Eye (tissue), 1 donor: ENCODE measurements around the gene ABCC3.

Source experiments
- DNase-seq: peaks from one replicate; pipeline ENCODE4 v3.0.0-alpha.2; 2015

Gene ABCC3

DNA sequence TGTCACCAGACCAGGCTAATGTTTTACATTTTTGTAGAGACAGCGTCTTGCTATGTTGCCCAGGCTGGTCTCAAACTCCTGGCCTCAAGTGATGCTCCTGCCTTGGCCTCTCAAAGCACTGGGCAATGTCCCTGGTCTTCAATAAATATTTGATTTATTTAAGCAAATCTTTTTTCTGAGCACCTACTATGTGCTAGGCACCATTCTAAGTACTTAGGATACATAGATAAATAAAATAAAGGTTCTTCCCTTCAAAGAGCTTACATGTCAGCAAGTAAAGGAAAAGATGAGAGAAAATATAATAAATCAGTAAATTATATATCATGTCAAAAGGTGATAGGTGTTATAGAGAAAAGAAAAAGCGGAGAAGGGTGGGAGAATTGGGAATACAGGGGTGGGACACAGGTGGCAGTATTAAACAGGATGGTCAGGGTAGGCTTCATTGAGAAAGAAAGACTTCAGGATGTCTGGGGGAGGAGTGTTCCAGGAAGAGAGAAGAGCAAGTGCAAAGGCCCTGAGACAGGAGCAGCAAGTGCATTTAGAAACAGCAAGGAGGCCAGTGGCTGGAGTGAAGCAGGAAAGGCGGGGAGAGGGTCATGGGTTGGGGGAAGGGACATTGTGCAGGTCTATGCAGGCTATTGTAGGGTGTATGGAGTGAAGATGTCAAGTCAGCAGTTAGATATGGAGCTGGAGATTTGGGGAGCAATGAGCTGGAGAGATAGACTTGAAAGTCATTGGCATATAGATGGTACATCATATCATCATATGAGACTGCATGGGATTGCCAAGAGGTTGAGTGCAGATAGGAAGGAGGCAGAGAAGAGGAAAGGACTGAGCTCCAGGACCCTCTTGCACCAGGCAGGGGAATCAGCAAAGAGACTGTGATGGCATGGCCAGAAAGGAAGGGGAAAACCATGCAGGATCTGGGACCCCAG lies 11.3 kb downstream of the ABCC3 start:
- DNase-seq: no peak

DNA sequence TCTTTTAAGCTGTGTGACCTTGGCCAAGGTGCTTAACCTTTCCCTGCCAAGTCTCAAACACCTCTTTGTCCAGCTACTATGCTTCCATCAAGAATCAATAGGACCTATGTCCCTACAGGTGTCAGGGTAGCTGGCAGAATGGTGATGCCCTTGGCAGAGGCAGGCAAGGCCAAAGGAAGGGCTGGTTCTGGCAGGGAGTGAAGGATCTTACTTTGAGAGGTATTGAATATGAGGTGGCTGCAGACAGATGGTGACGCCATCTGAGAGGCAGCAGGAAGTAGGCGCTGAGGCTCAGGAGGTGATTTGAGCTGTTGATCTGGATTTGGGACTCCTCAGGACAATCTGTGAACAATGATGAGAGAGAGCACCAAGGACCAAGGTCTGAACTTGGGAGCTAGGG lies 12.5 kb downstream of the ABCC3 start:
- DNase-seq: no peak

DNA sequence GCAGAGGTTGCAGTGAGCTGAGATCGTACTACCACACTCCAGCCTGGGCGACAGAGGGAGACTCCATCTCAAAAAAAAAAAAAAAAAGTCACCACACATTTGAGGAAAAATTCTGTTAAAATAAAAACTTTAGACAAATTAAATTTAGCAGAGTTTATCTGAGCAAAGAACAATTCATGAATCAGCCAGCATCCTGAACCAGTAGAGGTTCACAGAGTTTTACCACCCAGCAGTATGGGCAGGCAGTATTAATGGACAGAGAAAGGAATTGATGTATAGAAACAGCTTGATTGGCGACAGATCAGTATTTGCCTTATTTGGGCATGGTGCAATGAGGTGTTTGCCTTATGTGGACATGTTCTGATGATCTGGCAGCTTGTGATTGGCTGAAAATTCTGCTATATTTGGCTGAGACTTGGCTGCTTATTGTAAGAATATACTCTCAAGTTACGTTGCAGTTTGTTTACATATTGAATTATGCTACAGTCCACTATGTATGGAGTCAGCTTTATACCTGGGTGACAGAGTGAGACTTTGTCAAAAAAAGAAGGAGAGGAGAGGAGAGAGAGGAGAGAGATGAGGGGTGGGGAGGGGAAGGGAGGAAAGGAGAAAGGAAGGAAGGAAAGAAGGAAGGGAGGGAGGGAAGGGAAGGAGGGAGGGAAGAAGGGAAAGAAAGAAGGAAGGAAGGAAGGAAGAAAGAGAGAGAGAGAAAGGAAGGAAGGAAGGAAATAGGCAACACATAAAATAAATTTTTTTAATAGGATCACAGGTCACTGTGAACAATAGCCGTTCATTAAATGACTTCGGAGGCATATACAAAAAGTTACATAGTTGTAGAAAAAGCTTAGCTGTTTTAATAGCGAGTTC lies 14.6 kb downstream of the ABCC3 start:
- DNase-seq: no peak

DNA sequence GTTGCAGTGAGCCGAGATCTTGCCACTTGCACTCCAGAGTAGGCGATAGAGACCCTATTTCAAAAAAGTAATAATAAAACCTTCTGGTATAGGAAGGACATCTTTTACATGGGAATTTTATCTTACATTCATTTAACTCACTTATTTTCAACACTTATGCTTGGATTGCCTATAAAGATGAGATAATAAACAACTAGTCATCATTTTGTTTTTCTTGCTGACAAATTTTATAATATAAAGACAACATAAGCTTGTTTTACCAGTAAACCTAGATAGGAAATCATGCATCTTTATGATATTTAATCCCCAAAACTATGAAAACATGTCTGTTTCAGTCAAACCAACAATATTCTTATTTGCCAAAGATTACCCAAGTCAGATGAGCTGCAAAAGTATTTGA lies 17.0 kb downstream of the ABCC3 start:
- no peak for DNase-seq

DNA sequence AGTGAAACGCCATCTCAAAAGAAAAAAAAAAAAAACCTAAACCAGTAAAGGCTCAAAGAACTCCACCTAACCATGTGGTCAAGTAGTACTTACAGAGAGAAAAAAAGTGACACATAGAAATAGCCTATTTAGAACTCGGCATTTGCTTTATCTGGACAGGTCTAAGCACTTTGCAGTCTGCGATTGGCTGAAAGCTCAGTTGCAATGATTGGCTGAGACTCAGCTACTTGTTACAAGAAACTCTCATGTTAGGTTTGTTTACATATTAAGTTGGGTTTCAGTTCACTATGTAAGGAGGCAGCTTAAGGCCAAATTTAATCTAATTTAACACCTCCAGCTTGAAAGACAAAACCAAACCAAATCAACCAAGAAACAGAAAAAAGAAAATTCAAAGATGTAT lies 19.1 kb downstream of the ABCC3 start:
- DNase-seq: no peak

DNA sequence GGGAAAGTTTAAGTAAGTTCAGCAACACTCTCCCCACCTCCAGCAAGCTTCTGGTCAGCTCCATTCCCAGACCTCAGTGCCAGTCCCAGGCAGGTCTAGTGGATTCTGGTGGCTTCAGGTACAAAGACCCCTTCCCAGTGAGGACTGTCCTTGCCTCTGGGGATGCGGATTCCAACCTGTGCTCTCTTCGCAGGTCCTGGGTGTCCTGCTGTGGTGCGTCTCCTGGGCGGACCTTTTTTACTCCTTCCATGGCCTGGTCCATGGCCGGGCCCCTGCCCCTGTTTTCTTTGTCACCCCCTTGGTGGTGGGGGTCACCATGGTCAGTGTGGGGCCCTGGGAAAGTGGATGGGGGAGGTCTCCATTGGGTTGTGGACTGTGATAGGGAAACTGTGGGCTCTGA lies 21.8 kb downstream of the ABCC3 start:
- no peak for DNase-seq

DNA sequence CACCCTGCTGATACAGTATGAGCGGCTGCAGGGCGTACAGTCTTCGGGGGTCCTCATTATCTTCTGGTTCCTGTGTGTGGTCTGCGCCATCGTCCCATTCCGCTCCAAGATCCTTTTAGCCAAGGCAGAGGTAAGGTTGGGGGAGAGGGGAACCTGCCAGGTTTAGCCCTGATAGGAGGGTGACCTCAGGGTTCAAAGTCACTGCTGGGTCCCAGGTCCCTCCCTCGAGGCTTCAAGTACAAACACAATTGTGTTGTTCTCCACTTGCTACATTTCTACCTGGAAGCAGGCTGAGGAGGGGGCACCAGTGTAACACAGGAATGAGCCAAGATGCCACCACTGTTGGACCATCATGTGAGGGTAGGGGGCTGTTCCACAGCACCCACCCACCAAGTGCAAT lies 22.4 kb downstream of the ABCC3 start:
- DNase-seq: no peak

DNA sequence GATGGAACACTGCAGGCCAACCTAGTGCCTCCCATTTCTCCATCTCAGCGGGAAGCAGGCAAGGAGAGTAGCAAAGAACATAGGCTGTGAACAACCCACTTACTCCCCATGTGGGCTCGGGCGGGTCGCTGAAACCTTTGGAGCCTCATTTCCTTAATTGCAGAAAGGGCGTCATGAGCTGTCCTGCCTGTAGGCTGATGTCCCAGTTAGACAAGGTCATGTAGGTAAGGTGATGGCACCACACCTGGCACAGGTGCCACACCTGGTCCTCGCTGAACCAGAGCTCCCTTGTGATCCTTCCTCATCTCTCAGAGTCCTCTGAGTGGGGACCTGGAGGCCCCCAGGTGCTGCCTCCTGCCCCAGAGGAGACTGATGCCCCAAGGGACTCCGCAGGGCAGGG lies 22.9 kb downstream of the ABCC3 start:
- DNase-seq: no peak

DNA sequence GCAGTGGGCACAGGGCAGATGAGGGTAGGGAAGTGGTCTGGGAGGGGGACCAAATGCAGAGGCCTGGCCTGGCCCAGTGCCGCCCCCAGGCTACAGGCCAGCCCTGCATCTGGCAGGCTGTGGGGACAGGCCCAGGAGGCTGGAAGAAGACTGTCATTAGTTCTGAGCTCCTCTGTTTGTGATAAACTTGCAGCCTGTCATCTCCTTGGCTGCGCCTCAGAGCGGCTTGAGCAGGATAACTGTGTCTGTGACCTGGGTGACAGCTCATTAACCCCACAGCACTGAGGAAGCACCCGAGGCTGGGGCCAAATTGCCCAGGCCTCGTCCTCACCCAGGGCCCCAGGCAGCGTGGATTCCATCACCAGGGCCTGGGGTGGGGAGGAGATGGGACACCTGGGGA lies 23.9 kb downstream of the ABCC3 start:
- DNase-seq: peak; percentile 41

DNA sequence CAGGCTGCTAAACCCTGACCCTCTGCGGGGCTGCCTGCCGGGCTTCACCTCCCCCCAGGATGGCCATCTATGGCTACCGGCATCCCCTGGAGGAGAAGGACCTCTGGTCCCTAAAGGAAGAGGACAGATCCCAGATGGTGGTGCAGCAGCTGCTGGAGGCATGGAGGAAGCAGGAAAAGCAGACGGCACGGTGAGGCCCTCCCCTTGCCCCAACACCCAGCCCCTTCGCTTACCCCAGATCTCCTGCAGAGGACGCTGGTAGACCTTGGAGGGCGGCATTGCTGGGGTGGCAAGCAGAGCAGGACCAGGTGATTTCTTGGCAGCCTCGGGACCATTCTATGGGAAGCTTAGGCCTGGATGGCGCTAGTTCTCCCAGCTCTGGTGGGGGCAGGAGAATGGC lies 24.5 kb downstream of the ABCC3 start:
- no peak for DNase-seq

DNA sequence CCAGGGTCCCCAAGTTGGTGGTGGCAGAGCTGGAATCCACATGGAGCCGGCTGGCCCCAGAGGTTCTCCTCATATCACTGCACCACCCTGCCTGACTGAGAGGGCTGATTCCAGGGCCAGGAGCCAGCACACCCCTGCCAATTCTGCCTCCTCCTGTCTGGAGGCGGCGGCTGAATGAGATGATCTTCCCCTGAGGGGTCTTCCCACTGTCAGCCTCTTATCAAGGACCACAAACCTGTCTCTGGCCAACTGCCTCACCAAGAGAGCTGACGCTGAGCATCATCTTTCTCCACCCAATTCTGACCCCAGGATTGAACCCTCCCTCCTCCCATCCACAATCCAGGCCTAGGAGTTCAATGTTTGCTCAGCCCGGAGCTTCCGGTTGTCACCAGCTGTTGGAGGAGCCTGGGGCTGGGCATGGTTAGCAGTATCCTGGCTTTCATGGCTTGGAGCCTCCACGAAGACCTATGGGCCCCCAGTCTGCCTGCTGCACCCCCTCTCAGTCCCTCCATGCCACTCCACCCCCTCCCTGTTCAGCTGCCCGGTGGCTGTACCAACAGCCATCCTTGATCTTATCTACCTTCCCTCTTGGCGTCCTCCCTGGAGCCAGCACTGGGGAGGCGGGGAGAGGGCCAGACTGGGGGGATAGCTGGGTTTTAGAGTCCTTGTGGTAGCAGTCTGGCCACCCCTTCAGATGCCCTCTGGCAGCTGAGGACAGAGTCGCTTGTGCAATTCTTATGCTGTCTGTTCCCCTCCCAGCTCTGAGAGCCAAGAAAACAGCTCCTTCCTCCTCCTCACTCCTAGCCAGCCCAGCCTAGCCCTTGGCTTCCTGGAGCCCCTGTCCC lies 25.6 kb downstream of the ABCC3 start:
- no peak for DNase-seq

DNA sequence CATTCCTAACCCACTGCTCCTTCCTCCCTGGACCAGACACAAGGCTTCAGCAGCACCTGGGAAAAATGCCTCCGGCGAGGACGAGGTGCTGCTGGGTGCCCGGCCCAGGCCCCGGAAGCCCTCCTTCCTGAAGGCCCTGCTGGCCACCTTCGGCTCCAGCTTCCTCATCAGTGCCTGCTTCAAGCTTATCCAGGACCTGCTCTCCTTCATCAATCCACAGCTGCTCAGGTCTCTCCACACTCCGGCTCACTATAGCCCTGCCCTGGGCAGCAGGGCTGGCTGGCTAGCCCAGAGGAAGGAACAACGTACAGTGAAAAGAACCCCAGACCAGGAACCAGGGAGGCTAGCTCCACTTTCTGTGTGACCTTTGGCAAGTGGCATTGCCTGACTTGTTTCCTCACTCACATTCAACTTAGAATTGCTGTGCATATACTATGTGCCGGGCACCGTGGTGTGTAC lies 26.2 kb downstream of the ABCC3 start:
- no peak for DNase-seq

DNA sequence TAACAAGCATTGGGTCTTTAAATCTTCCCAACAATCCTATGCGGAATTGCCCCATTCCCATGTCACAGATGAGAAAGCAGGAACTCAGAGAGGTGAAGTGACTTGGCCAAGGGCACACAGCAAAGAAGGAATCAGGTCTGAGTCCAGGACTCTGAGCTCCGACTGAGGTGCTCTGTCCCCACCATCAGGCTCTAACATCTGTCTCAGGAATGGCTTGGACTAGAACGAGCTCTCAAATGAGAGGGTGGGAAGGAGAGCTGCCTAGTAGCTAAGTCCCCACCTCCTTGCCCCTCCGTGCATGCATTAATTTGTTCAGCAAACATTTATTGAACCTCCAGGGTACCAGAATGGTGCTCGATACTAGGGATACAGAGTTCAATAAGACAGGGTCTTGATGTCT lies 26.7 kb downstream of the ABCC3 start:
- no peak for DNase-seq

DNA sequence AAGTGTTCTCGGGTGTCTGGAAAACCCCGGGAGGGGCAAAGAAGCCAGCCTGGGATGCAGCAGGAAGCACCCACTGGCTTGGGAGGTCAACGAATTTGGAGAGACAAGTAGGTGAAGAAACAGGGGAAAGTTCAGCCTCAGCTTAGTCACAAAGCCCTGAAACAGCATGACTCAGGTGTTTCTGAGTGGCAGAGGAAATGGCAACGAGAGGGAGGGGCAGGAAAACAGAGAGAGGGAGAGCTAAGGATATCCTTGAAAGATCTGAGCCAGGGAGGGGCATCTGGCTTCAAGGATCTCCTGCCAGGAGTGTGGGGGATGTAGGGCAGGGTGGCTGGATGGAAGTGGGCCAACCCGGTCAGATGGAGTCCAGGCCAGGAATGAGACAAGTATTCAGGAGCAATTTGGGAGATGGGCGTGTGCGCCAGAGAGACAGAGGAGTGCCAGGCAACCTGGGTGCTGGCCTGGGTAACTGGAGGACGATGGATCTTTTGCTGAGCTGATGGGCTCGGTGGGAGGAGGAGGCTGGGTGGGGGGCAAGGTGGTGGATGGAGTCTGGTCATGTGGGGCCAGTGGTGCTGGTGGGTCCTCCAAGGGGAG lies 27.2 kb downstream of the ABCC3 start:
- DNase-seq: no peak

DNA sequence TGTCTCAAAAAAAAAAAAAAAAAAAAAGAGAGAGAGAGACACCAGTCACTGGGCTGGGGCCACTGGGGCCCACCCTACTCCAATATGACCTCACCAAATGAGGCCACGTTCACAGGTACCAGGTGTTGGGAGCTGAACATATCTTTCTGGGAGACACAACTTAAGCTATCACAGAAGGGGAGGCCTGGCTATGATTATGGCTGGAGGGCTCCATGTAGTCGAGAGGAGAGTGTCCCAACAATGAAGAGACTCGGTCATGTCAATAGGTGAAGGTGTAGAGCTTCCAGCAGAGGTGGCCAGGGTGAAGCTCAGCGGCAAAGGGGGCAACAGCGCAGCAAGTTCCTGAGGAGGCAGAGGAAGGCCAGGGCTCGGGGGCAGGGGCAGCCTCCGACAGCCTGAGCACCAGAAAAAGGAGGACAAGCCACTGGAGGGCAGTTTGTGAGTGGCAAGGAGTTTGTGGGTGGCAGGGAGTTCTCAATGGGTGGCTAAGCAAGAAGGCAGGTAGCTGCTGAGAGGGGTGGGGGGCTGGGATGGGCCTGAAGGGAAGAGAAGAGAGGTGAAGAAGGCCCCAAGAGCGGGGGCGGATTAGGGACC lies 28.0 kb downstream of the ABCC3 start:
- DNase-seq: no peak

DNA sequence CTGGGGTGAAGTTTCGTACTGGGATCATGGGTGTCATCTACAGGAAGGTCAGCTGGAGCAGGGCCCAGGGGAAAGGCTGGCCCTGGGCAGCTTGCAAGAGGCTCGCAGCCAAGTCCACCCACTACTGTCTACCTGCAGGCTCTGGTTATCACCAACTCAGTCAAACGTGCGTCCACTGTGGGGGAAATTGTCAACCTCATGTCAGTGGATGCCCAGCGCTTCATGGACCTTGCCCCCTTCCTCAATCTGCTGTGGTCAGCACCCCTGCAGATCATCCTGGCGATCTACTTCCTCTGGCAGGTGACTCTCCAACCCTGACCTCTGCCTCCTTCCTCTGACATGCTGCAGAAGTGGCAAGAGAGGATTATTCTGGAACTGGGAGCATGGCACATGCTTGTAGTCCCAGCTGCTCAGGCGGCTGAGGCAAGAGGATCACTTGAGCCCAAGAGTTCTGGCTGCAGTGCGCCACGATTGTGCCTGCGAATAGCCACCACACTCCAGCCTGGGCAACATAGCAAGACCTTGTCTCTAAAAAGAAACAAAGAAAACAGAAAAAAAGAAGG lies 29.2 kb downstream of the ABCC3 start:
- no peak for DNase-seq

DNA sequence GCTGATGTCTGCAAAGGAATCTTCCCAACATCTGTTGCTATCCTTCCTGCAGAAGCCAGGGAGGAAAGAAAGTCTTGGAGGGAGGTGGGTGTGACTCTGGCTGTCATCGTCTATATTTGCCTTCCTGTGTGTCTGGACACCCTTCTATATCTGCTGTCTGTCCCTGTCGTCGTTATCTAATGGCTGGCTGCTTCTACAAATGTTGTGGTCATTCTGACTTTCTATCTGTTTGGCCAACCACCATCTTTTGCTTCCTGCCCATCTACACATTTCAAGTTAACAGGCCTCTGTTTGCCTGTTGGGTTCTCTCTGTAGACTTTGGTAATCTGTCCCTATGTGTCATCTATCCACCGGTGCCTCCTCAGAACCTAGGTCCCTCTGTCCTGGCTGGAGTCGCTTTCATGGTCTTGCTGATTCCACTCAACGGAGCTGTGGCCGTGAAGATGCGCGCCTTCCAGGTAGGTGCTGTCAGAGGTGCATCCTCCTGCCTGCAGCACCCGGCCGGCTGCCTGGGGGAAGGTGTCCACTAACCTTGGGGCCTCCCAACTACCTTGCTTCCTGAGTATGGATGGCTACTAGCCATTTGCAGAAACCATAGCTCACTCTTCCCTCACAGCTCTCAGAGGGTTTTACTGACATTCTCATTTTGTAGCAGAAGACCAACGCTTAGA lies 30.2 kb downstream of the ABCC3 start:
- no peak for DNase-seq

DNA sequence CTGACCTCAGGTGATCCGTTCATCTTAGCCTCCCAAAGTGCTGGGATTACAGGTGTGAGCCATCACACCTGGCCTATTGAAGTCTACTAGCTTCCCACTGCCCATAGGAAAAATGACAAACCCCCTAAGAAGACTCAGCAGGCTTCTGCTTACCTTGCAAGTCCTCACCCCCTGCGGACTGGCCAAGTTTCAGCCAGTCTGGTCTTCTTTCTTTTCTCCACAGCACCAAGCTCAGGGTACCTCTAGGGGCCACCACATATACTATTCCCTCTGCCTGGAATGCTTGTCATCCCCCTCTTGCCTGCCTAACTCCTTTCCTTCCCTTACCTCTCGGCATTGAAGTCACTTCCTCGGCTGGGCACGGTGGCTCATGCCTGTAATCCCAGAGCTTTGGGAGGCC lies 31.2 kb downstream of the ABCC3 start:
- DNase-seq: no peak

DNA sequence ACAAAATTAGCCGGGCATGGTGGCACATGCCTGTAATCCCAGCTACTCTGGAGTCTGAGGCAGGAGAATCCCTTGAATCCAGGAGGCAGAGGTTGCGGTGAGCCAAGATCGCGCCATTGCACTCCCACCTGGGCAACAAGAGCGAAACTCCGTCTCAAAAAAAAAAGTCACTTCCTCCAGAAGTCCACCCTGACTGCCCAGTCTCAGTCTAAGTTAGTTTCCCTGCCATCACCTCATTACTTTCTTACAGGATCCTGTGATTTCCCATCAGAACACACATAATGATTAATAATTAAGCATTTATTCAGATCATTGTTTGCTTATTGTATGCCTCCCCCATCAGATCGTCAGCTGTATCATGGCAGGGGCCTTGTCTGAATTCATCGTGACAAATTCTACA lies 31.6 kb downstream of the ABCC3 start:
- no peak for DNase-seq

DNA sequence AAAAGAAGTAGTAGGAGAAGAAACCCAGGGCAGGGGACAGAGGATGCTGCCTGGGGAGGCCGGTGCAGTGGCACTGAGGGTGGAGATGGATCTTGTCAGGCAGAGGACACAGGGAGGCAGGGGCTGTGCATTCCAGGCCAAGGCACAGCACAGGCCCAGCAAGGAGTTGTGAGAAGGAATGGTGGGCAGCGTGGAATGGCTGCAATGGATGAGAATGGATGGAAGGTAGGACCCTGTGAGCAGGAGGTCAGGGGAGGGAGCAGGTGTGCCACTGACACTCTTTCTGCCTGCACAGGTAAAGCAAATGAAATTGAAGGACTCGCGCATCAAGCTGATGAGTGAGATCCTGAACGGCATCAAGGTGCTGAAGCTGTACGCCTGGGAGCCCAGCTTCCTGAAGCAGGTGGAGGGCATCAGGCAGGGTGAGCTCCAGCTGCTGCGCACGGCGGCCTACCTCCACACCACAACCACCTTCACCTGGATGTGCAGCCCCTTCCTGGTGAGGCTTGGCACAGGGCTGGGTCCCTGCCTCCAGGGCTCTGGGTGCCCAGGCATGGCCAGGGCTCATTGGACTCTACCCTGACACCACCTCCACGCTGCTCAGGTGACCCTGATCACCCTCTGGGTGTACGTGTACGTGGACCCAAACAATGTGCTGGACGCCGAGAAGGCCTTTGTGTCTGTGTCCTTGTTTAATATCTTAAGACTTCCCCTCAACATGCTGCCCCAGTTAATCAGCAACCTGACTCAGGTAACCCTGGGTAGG lies 32.8 kb downstream of the ABCC3 start:
- DNase-seq: no peak
